Measurements from ENCODE around the gene GFI1B. TPM values are rescaled to one million over a fixed set of nuclear protein-coding genes. Genes with fewer than 3 reads are reported as not detected.

GFI1B gene
- total RNA-seq, 4 donors from 2014 or later, result 0.14 TPM; not detected in 3

- DNase-seq, result no peak
- Histone ChIP-seq H3K4me1 (no peaks in the 10 kb centered on the region), H3K9me3 (no peaks in the 10 kb centered on the region), H3K4me3 (no peak overlapping the region), H3K27ac (no peak overlapping the region), H3K36me3 (no peaks in the 10 kb centered on the region), H3K27me3 (no peaks in the 10 kb centered on the region)
- TF ChIP-seq, protein P1, sequence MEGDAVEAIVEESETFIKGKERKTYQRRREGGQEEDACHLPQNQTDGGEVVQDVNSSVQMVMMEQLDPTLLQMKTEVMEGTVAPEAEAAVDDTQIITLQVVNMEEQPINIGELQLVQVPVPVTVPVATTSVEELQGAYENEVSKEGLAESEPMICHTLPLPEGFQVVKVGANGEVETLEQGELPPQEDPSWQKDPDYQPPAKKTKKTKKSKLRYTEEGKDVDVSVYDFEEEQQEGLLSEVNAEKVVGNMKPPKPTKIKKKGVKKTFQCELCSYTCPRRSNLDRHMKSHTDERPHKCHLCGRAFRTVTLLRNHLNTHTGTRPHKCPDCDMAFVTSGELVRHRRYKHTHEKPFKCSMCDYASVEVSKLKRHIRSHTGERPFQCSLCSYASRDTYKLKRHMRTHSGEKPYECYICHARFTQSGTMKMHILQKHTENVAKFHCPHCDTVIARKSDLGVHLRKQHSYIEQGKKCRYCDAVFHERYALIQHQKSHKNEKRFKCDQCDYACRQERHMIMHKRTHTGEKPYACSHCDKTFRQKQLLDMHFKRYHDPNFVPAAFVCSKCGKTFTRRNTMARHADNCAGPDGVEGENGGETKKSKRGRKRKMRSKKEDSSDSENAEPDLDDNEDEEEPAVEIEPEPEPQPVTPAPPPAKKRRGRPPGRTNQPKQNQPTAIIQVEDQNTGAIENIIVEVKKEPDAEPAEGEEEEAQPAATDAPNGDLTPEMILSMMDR (IDR thresholded peaks at IDR 0.05), result no peak
- TF ChIP-seq POLR2A (IDR thresholded peaks at IDR 0.05), result no peak
- intact Hi-C loops (cut with DNase I; ENCODE audit: low total_unique reads), result no loop called here
Measured at GRCh38 chr9:133004999-133005760, 26.7 kb downstream of the GFI1B start.

DNA sequence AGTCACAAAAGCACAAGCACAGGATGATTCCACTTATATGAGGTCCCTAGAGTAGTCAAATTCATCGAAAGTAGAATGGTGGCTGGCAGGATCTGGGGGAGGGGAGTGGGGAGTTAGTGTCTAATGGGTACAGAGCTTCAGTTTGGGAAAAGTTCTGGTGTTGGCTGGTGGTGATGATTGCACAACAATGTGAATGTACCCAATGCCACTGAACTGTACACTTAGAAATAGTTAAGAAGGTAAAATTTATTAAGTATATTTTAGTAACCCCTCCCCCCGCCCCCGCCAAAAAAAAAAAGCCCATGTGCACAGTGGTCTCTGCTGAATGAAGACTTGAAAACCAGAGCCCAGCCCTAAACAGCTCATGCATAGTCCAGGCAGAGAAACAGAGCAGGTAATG is 27.5 kb downstream of the GFI1B start:
- Histone ChIP-seq H3K9me3 (no peaks in the 10 kb centered on the region), H3K27ac (no peak overlapping the region), H3K36me3 (no peaks in the 10 kb centered on the region), H3K4me1 (no peaks in the 10 kb centered on the region), H3K4me3 (no peak overlapping the region), H3K27me3 (no peaks in the 10 kb centered on the region)
- no peak for DNase-seq
- intact Hi-C loops (cut with DNase I; ENCODE audit: low total_unique reads), result no loop called here
- TF ChIP-seq, protein P1 (IDR thresholded peaks at IDR 0.05), result no peak
- no peak for TF ChIP-seq POLR2A (IDR thresholded peaks at IDR 0.05)

- DNase-seq, result no peak
- H3K27ac ChIP-seq, result no peak overlapping the region
- H3K4me3 ChIP-seq, result no peak overlapping the region
- H3K4me1 ChIP-seq, result no peaks in the 10 kb centered on the region
- H3K9me3 ChIP-seq, result no peaks in the 10 kb centered on the region
- no peak for TF ChIP-seq POLR2A (IDR thresholded peaks at IDR 0.05)
- TF ChIP-seq, protein P1 (IDR thresholded peaks at IDR 0.05), result no peak
- no peaks in the 10 kb centered on the region for H3K27me3 ChIP-seq
- no peaks in the 10 kb centered on the region for H3K36me3 ChIP-seq
- intact Hi-C loops (cut with DNase I; ENCODE audit: low total_unique reads), result no loop called here
Measured at GRCh38 chr9:133006731-133007352, 28.3 kb downstream of the GFI1B start.

- no peaks in the 10 kb centered on the region for H3K27me3 ChIP-seq
- TF ChIP-seq, protein P1 (IDR thresholded peaks at IDR 0.05), result no peak
- TF ChIP-seq POLR2A (IDR thresholded peaks at IDR 0.05), result no peak
Measured at GRCh38 chr9:133008406-133008805, 29.9 kb downstream of the GFI1B start.

DNA sequence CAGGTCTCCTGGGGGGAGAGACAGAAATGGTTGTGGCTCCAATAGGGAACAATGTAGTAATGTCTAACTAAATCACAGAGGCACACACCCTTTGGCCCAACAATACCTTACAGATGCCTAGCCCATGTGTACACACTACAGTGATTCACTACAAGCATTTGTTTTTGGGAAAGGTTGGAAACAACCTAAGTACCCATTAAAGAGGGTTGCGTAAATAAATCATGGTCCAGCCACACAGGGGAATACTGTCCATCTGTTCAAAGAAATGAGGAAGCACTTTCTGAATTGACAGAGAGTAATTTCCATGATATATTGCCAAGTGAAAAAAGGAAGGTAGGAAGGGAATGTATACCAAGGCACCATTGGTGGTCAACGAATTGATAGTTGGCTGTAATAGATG is 30.3 kb downstream of the GFI1B start:
- H3K36me3 ChIP-seq, result no peaks in the 10 kb centered on the region
- no peaks in the 10 kb centered on the region for H3K9me3 ChIP-seq
- DNase-seq, result no peak
- no peak overlapping the region for H3K4me3 ChIP-seq
- TF ChIP-seq, protein P1 (IDR thresholded peaks at IDR 0.05), result no peak
- no peak for TF ChIP-seq POLR2A (IDR thresholded peaks at IDR 0.05)
- H3K27me3 ChIP-seq, result no peaks in the 10 kb centered on the region
- H3K27ac ChIP-seq, result no peak overlapping the region
- no peaks in the 10 kb centered on the region for H3K4me1 ChIP-seq
- intact Hi-C loops (cut with DNase I; ENCODE audit: low total_unique reads), result no loop called here

More at GRCh38 chr9:133008406-133008805, 29.9 kb downstream of the GFI1B start:
- no peaks in the 10 kb centered on the region for H3K36me3 ChIP-seq
- no peak overlapping the region for H3K4me3 ChIP-seq
- no peak overlapping the region for H3K27ac ChIP-seq
- no peaks in the 10 kb centered on the region for H3K9me3 ChIP-seq
- intact Hi-C loops (cut with DNase I; ENCODE audit: low total_unique reads), result no loop called here
- DNase-seq, result no peak
- H3K4me1 ChIP-seq, result no peaks in the 10 kb centered on the region
